Breast epithelium (tissue), 4 donors: ENCODE data around the gene GINS3. TPM values are rescaled to one million over a fixed set of nuclear protein-coding genes. Genes with fewer than 3 reads are reported as not detected.

Experiments
- DNase-seq, 2 donors: peaks; one replicate each; pipeline ENCODE4 v3.0.0-alpha.2; 2019; ENCODE audit warnings: low spot score in 2 of 2
- H3K27ac ChIP-seq, 2 donors: fragments of 200-600 bp; sonication (generic) in 1 of 2; one replicate each; pipeline ENCODE4 v1.5.1; 2016 to 2019; ENCODE audit warnings: mild to moderate bottlenecking in 1 of 2
- H3K27me3 ChIP-seq, 2 donors: fragments of 200-600 bp; sonication (generic) in 1 of 2; one replicate each; pipeline versions ENCODE4 v1.5.1 to v1.6.0; 2017 to 2019; ENCODE audit warnings: control low read depth in 1 of 2, mild to moderate bottlenecking in 1 of 2
- H3K36me3 ChIP-seq: fragments of 200-600 bp; one replicate; pipeline ENCODE4 v1.5.1; 2019
- H3K4me1 ChIP-seq, 2 donors: fragments of 200-600 bp; sonication (generic); one replicate each; pipeline ENCODE4 v1.5.1; 2016 to 2019; ENCODE audit warnings: control low read depth in 1 of 2
- H3K4me3 ChIP-seq, 3 donors: fragments of 200-600 bp; sonication (generic); 1 replicate in 2 of 3; 2 replicates in 1 of 3; pipeline ENCODE4 v1.5.1; 2016 to 2019; ENCODE audit warnings: mild to moderate bottlenecking in 3 of 3, moderate library complexity in 2 of 3
- H3K9me3 ChIP-seq, 2 donors: fragments of 200-600 bp; sonication (generic) in 1 of 2; one replicate each; pipeline ENCODE4 v1.5.1; 2016 to 2019; ENCODE audit warnings: control low read depth in 1 of 2
- CTCF ChIP-seq, 3 donors: fragments of 450-650 bp; IDR thresholded peaks; one replicate each; pipeline ENCODE4 v1.5.1; 2016 to 2017; ENCODE audit warnings: antibody characterized with exemption in 3 of 3, mild to moderate bottlenecking in 3 of 3, moderate library complexity in 3 of 3
- POLR2A ChIP-seq: fragments of 450-650 bp; IDR thresholded peaks from one replicate; pipeline ENCODE4 v1.6.1; 2016; ENCODE audit warnings: antibody characterized with exemption, mild to moderate bottlenecking, moderate library complexity
- POLR2AphosphoS5 ChIP-seq, 3 donors: sonication (generic); formaldehyde crosslinking; IDR thresholded peaks; one replicate each; pipeline ENCODE4 v1.6.1; 2017; ENCODE audit warnings: antibody characterized with exemption in 3 of 3
- intact Hi-C: fragments of 100-400 bp; cut with DNase I; formaldehyde crosslinking; loops from one replicate; pipeline ENCODE4 v1.15.1; 2023; ENCODE audit warnings: low total_unique reads
- total RNA-seq, 3 donors: library from RNA; depleted of rRNA; stranded (reverse); fragments of >200 nt; gene quantifications; one replicate each; pipeline ENCODE4 v1.1.0, GENCODE V29; 2016

The GINS3 gene
- total RNA-seq, 3 donors from 2014 or later = 2.9 to 7.5 (median 4.5) TPM

GRCh38 chr16:58435779-58436178 is 43.5 kb downstream of the GINS3 start:
- no peaks in the 10 kb centered on the region for H3K27me3 ChIP-seq
- intact Hi-C loops = no loop called here
- TF ChIP-seq POLR2A = no peak
- TF ChIP-seq CTCF (IDR thresholded peaks at IDR 0.05) = no peak
- TF ChIP-seq POLR2AphosphoS5 (IDR thresholded peaks at IDR 0.05) = no peak
- no peaks in the 10 kb centered on the region for H3K36me3 ChIP-seq
- no peak overlapping the region for H3K27ac ChIP-seq
- no peak for DNase-seq
- H3K4me3 ChIP-seq = no peak overlapping the region
- H3K4me1 ChIP-seq = no peaks in the 10 kb centered on the region
- no peaks in the 10 kb centered on the region for H3K9me3 ChIP-seq

- no peaks in the 10 kb centered on the region for H3K9me3 ChIP-seq
- TF ChIP-seq POLR2A (no peak), CTCF (IDR thresholded peaks at IDR 0.05) (no peak), POLR2AphosphoS5 (IDR thresholded peaks at IDR 0.05) (no peak)
- H3K27me3 ChIP-seq = no peaks in the 10 kb centered on the region
- intact Hi-C loops = no loop called here
- H3K36me3 ChIP-seq = no peaks in the 10 kb centered on the region
- DNase-seq = no peak
- no peak overlapping the region for H3K4me3 ChIP-seq
- no peak overlapping the region for H3K27ac ChIP-seq
- H3K4me1 ChIP-seq = no peaks in the 10 kb centered on the region
These were observed 47.9 kb downstream of the GINS3 start for GRCh38 chr16:58440131-58440530.

GRCh38 chr16:58442547-58442946 is 50.3 kb downstream of the GINS3 start:
- Histone ChIP-seq H3K27ac (no peak overlapping the region), H3K4me1 (no peaks in the 10 kb centered on the region), H3K27me3 (no peaks in the 10 kb centered on the region), H3K36me3 (no peaks in the 10 kb centered on the region), H3K9me3 (no peaks in the 10 kb centered on the region), H3K4me3 (no peak overlapping the region)
- intact Hi-C loops = no loop called here
- no peak for DNase-seq
- TF ChIP-seq POLR2AphosphoS5 (IDR thresholded peaks at IDR 0.05) = no peak
- no peak for TF ChIP-seq CTCF (IDR thresholded peaks at IDR 0.05)
- no peak for TF ChIP-seq POLR2A

GRCh38 chr16:58443783-58444182 is 51.5 kb downstream of the GINS3 start:
- H3K27ac ChIP-seq = no peak overlapping the region

GRCh38 chr16:58444265-58444664 is 52.0 kb downstream of the GINS3 start:
- TF ChIP-seq POLR2A (no peak), CTCF (IDR thresholded peaks at IDR 0.05) (no peak), POLR2AphosphoS5 (IDR thresholded peaks at IDR 0.05) (no peak)

More at GRCh38 chr16:58443783-58444182, 51.5 kb downstream of the GINS3 start:
- Histone ChIP-seq H3K36me3 (no peaks in the 10 kb centered on the region), H3K9me3 (no peaks in the 10 kb centered on the region), H3K27me3 (no peaks in the 10 kb centered on the region), H3K4me1 (no peaks in the 10 kb centered on the region), H3K4me3 (no peak overlapping the region)
- TF ChIP-seq CTCF (IDR thresholded peaks at IDR 0.05) = no peak
- TF ChIP-seq POLR2AphosphoS5 (IDR thresholded peaks at IDR 0.05) = no peak
- no peak for TF ChIP-seq POLR2A
- no peak for DNase-seq
- intact Hi-C loops = no loop called here

More at GRCh38 chr16:58444265-58444664, 52.0 kb downstream of the GINS3 start:
- intact Hi-C loops = no loop called here
- DNase-seq = no peak
- Histone ChIP-seq H3K27ac (no peak overlapping the region), H3K9me3 (no peaks in the 10 kb centered on the region), H3K27me3 (no peaks in the 10 kb centered on the region), H3K4me1 (no peaks in the 10 kb centered on the region), H3K4me3 (no peak overlapping the region), H3K36me3 (no peaks in the 10 kb centered on the region)
